ENCODE results near the gene SRPK2.

Gene SRPK2

DNA sequence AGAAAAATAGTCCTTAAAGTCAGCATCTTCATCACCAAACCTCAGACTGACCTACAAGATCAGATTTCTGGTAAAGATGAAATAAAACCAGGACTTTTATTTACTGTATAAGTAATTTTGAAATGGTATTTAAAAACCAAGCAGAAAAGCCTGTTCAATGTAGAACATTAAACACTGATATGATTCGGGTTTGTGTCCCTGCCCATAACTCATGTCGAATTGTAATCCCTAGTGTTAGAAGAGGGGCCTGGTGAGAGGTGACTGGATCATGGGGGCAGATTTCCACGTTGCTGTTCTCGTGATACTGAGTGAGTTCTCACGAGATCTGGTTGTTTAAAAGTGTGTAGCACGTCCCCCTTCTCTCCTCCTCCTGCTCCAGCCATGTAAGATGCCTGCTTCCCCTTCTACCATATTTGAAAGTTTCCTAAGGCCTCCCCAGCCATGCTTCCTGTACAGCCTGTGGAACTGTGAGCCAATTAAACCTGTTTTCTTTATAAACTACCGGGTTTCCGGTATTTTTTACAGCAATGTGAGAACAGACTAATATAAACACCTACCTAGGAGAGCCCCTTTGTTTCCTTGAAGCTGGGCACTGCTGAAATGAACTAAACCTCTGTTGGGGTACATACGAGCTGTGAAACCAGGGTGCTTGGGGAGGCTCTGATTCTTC is 254.6 kb downstream of the SRPK2 start:
- DNase-seq (ENCODE audit: low spot score) = no peak

DNA sequence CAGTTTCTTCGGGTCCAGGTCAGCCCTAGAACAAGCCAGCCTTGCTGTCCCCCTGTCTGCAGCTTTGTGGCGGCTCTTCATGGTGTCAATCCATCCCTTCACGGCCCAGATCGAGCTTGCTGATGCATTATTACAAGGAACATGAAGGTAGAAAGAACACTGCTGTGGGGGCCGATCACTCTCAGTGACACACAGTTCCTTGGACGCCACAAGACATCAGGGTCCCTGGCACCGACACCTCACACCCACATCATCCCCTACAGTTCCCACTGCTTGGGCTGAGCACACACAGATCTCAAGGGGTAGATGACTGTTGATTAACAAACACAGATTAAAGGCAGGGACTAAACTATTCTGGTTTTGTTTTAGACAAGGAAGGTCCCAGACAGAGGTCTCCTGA is 255.4 kb downstream of the SRPK2 start:
- DNase-seq (ENCODE audit: low spot score) = no peak

DNA sequence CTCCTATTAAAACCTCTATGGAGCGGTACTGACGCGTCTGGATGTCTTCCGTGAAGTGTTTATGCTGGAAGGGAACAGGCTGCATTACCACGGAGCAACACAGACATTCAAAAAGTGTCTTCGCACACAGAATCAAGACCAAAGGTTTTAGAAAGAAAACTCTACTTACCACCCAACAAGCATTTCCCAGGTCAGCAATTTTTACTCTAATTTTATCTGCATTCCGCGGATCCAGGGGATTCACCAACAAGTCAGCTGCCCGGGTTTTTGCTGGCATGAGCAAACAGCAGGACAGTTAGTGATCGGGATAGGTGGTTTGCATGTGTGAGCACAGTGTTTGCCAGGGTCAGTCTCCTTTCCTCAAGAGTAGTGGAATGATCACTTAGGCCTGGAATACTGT is 255.9 kb downstream of the SRPK2 start:
- no peak for DNase-seq (ENCODE audit: low spot score)

DNA sequence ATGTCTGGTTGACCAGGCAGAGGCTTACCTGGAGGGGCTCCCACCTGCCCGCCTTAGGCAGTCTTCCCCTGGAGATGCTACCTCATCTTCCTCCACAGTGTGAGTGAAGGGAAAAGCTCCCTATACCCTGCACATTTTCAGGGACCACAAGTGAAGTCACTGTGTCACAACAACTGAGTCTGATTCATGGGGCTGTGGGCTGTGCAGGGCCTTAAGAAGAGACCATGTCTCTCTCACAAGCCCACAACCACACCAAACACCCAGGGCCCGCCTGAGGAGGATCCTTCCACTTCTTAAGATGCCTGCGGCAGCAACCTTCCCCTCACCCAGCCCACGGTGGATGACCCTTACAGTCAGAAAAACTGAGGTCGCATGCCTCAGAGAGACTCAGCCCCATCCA is 256.4 kb downstream of the SRPK2 start:
- no peak for DNase-seq (ENCODE audit: low spot score)

DNA sequence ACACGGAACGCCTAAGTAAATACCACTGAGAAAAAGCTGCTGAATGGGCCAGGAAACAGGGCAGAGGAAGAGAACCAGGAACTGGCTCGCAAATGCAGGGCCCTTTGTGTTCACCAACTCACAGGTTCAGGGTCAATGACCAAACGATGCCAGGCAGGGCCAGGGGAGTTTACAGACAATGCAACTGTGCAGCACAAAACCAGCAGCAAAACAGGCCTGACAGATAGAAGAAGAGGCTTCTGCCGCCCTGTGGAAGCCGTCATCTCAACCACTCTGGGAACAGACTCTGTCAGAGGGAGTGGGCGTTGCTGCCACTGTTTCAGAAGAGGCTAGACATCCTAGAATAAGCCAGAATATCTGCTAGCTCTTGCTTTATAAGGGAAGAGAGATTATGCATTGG is 256.8 kb downstream of the SRPK2 start:
- no peak for DNase-seq (ENCODE audit: low spot score)

GRCh38 chr7:105131033-105131656 is 257.6 kb downstream of the SRPK2 start:
- no peak for DNase-seq (ENCODE audit: low spot score)

- DNase-seq (ENCODE audit: low spot score) = no peak
Observed at GRCh38 chr7:105130580-105130979, 258.1 kb downstream of the SRPK2 start.

- DNase-seq (ENCODE audit: low spot score) = no peak
Observed at GRCh38 chr7:105130048-105130447, 258.7 kb downstream of the SRPK2 start.

- no peak for DNase-seq (ENCODE audit: low spot score)
Observed at GRCh38 chr7:105127179-105127578, 261.5 kb downstream of the SRPK2 start.

GRCh38 chr7:105126436-105126975 is 262.2 kb downstream of the SRPK2 start:
- DNase-seq (ENCODE audit: low spot score) = no peak

DNA sequence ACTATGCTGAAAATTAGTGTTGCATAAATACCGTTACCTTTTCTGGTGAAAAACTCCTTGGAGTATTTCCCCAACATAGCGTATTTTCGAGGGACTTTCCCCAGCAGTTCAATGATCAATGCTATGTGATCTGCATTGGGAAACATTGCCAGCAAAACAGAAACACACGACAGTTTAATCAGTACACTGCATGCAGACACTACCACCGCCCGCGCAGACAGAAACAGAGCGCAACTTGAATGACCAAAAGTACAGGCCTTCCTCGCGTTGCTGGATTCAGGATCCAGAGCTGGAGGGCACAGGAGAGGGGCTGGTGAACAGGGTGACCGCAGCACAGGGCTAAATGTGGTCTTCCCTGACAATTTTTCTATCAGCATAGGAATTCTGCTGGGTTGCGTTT is 263.0 kb downstream of the SRPK2 start:
- DNase-seq (ENCODE audit: low spot score) = no peak

GRCh38 chr7:105122619-105123018 is 266.1 kb downstream of the SRPK2 start:
- no peak for DNase-seq (ENCODE audit: low spot score)

- no peak for DNase-seq (ENCODE audit: low spot score)
Observed at GRCh38 chr7:105118612-105119600, 269.8 kb downstream of the SRPK2 start.

- no peak for DNase-seq (ENCODE audit: low spot score)
Observed at GRCh38 chr7:105112440-105113418, 276.0 kb downstream of the SRPK2 start.

- DNase-seq (ENCODE audit: low spot score) = no peak
Observed at GRCh38 chr7:105107458-105107857, 281.3 kb downstream of the SRPK2 start.

GRCh38 chr7:105106473-105106872 is 282.2 kb downstream of the SRPK2 start:
- no peak for DNase-seq (ENCODE audit: low spot score)

- DNase-seq (ENCODE audit: low spot score) = no peak
Observed at GRCh38 chr7:105105579-105105978, 283.1 kb downstream of the SRPK2 start.

GRCh38 chr7:105102557-105103352 is 286.0 kb downstream of the SRPK2 start:
- no peak for DNase-seq (ENCODE audit: low spot score)

DNA sequence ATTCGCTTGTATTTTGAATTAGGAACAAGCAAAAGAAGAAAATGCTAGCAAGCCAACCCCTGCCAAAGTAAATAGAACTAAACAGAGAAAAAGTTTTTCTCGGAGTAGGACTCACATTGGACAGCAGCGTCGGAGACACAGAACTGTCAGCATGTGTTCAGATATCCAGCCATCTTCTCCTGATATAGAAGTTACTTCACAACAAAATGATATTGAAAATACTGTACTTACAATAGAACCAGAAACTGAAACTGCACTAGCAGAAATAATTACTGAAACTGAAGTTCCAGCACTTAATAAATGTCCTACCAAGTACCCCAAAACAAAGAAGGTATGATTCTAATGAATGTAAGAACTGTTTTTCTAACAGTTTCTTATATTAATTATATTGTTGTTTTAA is 286.9 kb downstream of the SRPK2 start:
- DNase-seq (ENCODE audit: low spot score) = no peak

- no peak for DNase-seq (ENCODE audit: low spot score)
Observed at GRCh38 chr7:105098863-105099515, 289.7 kb downstream of the SRPK2 start.

Data from CD4-positive, alpha-beta T cell treated with Interleukin-6 at 100 ng/mL for 8 hours (primary cell).